HepG2 (cell line): ENCODE results near the gene EIF4G1. TPM values are rescaled to one million over a fixed set of nuclear protein-coding genes. Genes with fewer than 3 reads are reported as not detected.

Experiments
- EZH2 ChIP-seq: conservative IDR thresholded peaks from 2 replicates; pipeline ENCODE4 v1.6.1; 2012; ENCODE audit warnings: mild to moderate bottlenecking, low read depth, low read length, moderate library complexity
- FOSL1 ChIP-seq: sonication (generic); formaldehyde crosslinking; IDR thresholded peaks from 2 replicates; pipeline ENCODE4 v1.9.0; 2021; ENCODE audit warnings: missing genetic modification reagents, borderline replicate concordance
- FOXA1 ChIP-seq, 2 experiments: fragments of 450-650 bp in 1 of 2; sonication (generic) in 1 of 2; formaldehyde crosslinking in 1 of 2; IDR thresholded peaks; 2 replicates each; pipeline versions ENCODE4 v1.4.0 to v1.6.1; 2016 to 2020; ENCODE audit warnings: missing genetic modification reagents in 1 of 2
- FOXP4 ChIP-seq: sonication (generic); formaldehyde crosslinking; IDR thresholded peaks from 2 replicates; pipeline ENCODE4 v1.4.0; 2020; ENCODE audit warnings: missing genetic modification reagents
- KMT2B ChIP-seq: IDR thresholded peaks from 2 replicates; pipeline ENCODE4 v1.6.1; 2016; ENCODE audit warnings: missing genetic modification reagents, missing compliant biosample characterization
- SKIL ChIP-seq: sonication (generic); formaldehyde crosslinking; IDR thresholded peaks from 2 replicates; pipeline ENCODE4 v1.8.0; 2022; ENCODE audit warnings: missing genetic modification reagents, mild to moderate bottlenecking, moderate library complexity, borderline replicate concordance
- SNAPC4 ChIP-seq: sonication (generic); formaldehyde crosslinking; IDR thresholded peaks from 2 replicates; pipeline ENCODE4 v1.4.0; 2020; ENCODE audit warnings: mild to moderate bottlenecking, missing genetic modification reagents
- ZFY ChIP-seq: sonication (generic); formaldehyde crosslinking; IDR thresholded peaks from 2 replicates; pipeline ENCODE4 v1.4.0; 2020; ENCODE audit warnings: missing genetic modification reagents
- ZHX2 ChIP-seq, 2 experiments: sonication (generic) in 1 of 2; formaldehyde crosslinking in 1 of 2; IDR thresholded peaks; 2 replicates each; pipeline versions ENCODE4 v1.6.1 to v1.9.0; 2014 to 2022; ENCODE audit warnings: antibody characterized with exemption in 1 of 2, borderline replicate concordance in 1 of 2, inconsistent platforms in 1 of 2, low read depth in 1 of 2, missing genetic modification reagents in 1 of 2
- ZNF589 ChIP-seq: sonication (generic); formaldehyde crosslinking; conservative IDR thresholded peaks from 2 replicates; pipeline ENCODE4 v1.8.0; 2022; ENCODE audit warnings: mild to moderate bottlenecking, moderate library complexity, missing genetic modification reagents
- ZNF619 ChIP-seq: sonication (generic); formaldehyde crosslinking; IDR thresholded peaks from 2 replicates; pipeline ENCODE4 v1.4.0; 2020; ENCODE audit warnings: mild to moderate bottlenecking, missing genetic modification reagents
- ZNF841 ChIP-seq: sonication (generic); formaldehyde crosslinking; IDR thresholded peaks from 2 replicates; pipeline ENCODE4 v1.8.1; 2023; ENCODE audit warnings: missing genetic modification reagents, borderline replicate concordance
- polyA plus RNA-seq, 8 experiments: library from polyadenylated mRNA; depleted of rRNA in 3 of 8; stranded (reverse) in 7 of 8; unstranded in 1 of 8; fragments of >200 nt; fragmentation: Illumina TruSeq in 4 of 8; extraction: Trizol in 4 of 8; gene quantifications; 2 replicates each; pipeline versions ENCODE4 v1.2.1 to v1.2.3, GENCODE V29; 2011 to 2016; ENCODE audit warnings: low read depth in 4 of 8, missing spikeins in 1 of 8, mixed read lengths in 1 of 8; ENCODE audit not compliant: insufficient read depth in 1 of 8
- total RNA-seq, 5 experiments: library from RNA; depleted of rRNA; stranded (reverse); fragments of >200 nt; fragmentation: Illumina TruSeq; extraction: Trizol; gene quantifications; 2 replicates each; pipeline ENCODE4 v1.2.3, GENCODE V29; 2016; ENCODE audit warnings: low read depth in 1 of 5

Gene EIF4G1
- total and polyA plus RNA-seq, 2 of the 13 experiments (the other 11 are each of a cell fraction or from before 2014, with no cell fraction given) = 208 to 213 TPM

GRCh38 chr3:184314363-184314699 is at the start of gene EIF4G1 (continued):
- TF ChIP-seq SKIL (no peak; the same call in 1 of the 2 replicates), FOXP4 (no peak), SNAPC4 (no peak), EZH2 (no peak), ZNF619 (no peak), ZNF841 (CRISPR knock-in tag) (0 out of 2 replicates have a peak, but pooled peaks have one; percentile 36), KMT2B (CRISPR knock-in tag) (no peak), ZNF589 (CRISPR knock-in tag) (no peak), ZFY (CRISPR knock-in tag) (no peak), FOXA1 (IDR thresholded peaks at IDR 0.05) (no peak), FOXA1 (CRISPR knock-in tag; IDR thresholded peaks at IDR 0.05) (no peak), FOSL1 (CRISPR knock-in tag) (no peak), ZHX2 (IDR thresholded peaks at IDR 0.05; ENCODE audit: low read depth) (0 out of 2 replicates have a peak, but pooled peaks have one; percentile 14), ZHX2 (CRISPR knock-in tag; IDR thresholded peaks at IDR 0.05; ENCODE audit: borderline replicate concordance) (no peak)
